GM18508 (cell line): ENCODE measurements around the gene IRF4.

Experiments used
- ATAC-seq: cut with Tn5 transposase; IDR thresholded peaks from one replicate; pipeline ENCODE4 v1.9.1; 2021; ENCODE audit warnings: moderate number of reproducible peaks; ENCODE audit not compliant: insufficient read depth, unreplicated experiment

IRF4 gene

DNA sequence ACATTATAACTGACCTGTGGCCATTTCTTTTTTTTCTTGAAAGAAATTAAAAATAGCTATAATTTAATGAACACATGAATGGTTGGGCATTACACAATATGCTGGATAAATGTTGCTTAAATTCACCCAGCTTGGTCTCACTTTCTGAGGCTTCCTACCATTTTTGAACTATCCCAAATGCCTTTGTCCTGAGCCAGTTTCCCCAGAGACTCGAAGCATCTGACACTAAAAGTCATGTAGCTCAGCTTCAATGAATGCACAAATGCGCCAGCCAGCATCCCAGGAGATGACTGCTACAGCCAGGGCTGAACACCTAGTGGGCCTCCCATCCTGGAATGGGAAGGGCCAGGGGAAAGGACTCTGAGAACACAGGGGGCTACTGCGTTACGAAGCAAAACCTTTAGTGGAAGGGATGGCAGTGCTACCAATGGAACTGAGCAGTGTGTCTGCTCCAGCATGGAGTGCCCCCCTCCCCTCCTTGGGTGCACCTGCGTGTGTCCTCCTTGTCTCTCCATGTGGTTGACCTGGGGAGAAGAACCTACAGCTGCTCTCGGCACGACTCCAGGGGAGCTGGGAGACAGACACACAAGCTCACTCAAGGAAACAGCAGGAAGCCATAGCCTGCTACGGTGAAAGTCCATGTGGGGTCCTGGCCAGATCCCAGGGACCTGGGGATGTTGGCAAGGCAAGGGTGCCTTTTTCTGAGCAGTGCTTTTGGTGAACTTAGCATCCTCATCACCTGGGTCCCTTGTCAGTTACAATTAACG is 60.9 kb downstream of the IRF4 start:
- ATAC-seq = no peak

- ATAC-seq = no peak
These were observed 61.6 kb downstream of the IRF4 start for GRCh38 chr6:453152-453551.

DNA sequence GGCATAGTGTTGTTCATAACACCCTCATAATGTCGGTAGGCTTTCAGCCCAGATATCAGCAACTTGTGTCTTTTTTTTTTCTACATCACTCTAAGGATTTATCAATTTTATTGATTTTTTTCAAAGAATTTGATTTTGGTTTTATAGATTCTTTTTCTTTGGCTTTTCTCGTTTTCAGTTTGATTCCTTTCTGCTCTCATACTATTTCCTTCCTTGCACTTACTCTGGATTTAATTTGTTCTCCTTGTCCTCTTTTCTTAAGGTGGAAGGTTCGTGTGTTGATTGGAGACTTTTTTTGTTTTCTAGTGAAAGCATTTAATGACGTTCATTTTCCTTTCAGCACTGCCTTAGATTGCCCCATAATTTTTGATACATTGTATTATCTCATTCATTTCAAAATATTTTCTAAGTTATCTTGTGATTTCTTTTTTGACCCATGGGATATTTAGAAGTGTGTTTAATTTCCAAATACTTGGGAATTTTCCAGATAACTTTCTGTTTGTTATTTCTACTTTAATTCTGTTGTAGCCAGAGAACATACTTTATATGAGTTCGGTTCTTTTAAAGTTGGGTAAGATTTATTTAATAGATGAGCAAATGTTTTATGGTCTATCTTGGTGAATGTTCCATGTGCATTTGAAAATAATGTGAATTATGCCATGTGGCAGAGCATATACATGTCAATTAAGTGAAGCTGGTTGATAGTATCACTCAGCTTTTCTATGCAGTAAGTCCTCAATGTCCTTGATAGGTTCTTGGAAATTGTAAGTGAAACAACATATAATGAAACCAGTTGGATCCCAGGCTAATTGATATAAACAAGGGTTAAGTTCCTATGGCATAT is 62.8 kb downstream of the IRF4 start:
- no peak for ATAC-seq

GRCh38 chr6:455006-455585 is 63.5 kb downstream of the IRF4 start:
- ATAC-seq = no peak

DNA sequence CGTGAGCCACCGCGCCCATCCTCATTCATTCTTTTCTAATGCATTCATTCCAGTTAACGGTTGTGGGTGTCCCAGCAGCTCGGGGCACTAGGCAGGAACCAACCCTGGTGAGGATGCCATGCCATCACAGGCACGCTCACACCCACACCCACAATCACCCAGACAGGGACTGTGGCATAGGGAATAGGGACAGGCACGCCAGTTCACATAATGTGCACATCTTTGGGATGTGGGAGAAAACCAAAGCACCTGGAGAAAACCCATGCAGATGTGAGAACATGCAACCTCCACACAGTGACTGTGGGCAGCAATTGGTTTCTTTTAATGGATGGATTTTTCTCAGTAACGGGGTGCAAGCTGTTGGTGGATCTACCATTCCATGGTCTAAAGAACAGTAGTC is 64.3 kb downstream of the IRF4 start:
- ATAC-seq = no peak

- ATAC-seq = no peak
These were observed 64.9 kb downstream of the IRF4 start for GRCh38 chr6:456358-456867.

GRCh38 chr6:456887-457286 is 65.3 kb downstream of the IRF4 start:
- no peak for ATAC-seq
